Measurements from ENCODE around the gene NTM. TPM values are rescaled to one million over a fixed set of nuclear protein-coding genes. Genes with fewer than 3 reads are reported as not detected.

Gene NTM
- total RNA-seq, 6 donors from 2014 or later: 4.1 to 151 (median 115) TPM

DNA sequence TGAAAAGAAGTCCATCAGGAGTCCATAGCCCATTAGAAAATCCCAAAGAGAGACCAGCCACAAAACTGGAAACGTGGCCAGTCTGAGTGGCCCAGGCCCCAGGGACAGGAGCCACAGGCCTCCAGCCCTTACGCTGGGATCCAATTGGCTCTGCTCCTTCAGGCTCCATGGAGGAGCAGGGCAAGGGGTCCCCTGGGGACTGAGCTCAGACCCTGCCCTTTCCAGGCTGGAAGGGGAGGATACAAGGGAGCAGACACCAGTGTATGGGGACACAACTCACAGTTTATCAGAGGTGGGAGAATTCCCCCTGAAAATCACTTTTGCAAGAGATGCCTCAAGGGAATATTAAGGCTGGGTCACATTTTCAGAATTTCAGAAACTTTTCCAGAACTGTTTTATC, 227.5 kb downstream of the NTM start:
- TF ChIP-seq EP300 (IDR thresholded peaks at IDR 0.05) (no peak), POLR2AphosphoS5 (IDR thresholded peaks at IDR 0.05) (no peak)
- TF ChIP-seq, protein P1, sequence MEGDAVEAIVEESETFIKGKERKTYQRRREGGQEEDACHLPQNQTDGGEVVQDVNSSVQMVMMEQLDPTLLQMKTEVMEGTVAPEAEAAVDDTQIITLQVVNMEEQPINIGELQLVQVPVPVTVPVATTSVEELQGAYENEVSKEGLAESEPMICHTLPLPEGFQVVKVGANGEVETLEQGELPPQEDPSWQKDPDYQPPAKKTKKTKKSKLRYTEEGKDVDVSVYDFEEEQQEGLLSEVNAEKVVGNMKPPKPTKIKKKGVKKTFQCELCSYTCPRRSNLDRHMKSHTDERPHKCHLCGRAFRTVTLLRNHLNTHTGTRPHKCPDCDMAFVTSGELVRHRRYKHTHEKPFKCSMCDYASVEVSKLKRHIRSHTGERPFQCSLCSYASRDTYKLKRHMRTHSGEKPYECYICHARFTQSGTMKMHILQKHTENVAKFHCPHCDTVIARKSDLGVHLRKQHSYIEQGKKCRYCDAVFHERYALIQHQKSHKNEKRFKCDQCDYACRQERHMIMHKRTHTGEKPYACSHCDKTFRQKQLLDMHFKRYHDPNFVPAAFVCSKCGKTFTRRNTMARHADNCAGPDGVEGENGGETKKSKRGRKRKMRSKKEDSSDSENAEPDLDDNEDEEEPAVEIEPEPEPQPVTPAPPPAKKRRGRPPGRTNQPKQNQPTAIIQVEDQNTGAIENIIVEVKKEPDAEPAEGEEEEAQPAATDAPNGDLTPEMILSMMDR (IDR thresholded peaks at IDR 0.05): no peak
- Histone ChIP-seq H3K27me3 (no peaks in the 10 kb centered on the region), H3K4me3 (no peak overlapping the region), H3K36me3 (no peaks in the 10 kb centered on the region), H3K4me1 (no peaks in the 10 kb centered on the region), H3K9me3 (no peaks in the 10 kb centered on the region), H3K27ac (no peak overlapping the region)
- DNase-seq (peak in 1 of 2 donors; percentile 35), ATAC-seq (ENCODE audit: low FRiP score in 2 of 2) (no peak)
- WGBS, 2 donors: 0 to 50% methylated on average over 1 to 2 of the region's 2 CpGs

DNA sequence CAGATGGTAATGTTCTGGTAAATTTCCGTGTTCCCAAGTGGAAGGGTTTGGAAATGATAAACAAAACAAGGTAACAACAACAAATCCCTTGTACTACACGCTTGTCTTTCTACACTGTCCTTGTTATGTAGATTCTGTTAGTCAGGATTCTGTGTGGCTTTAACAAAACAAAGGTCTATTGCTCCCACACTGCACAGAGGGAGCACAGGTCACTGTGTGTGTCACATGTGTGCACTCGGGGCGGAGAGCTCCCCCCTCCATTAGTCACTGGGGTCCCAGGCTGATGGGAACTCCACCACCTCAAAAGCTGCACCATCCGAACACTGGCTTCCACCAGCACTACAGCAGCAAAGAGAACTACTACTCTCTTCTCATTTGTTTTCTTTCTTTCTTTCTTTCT, 227.9 kb downstream of the NTM start:
- no peaks in the 10 kb centered on the region for H3K4me1 ChIP-seq
- H3K36me3 ChIP-seq: no peaks in the 10 kb centered on the region
- no peak overlapping the region for H3K4me3 ChIP-seq
- no peaks in the 10 kb centered on the region for H3K9me3 ChIP-seq
- WGBS, 2 donors: 71 to 75% methylated on average over 5 of the region's 5 CpGs
- TF ChIP-seq POLR2AphosphoS5 (IDR thresholded peaks at IDR 0.05) (no peak), POLR2A (IDR thresholded peaks at IDR 0.05) (no peak), EP300 (IDR thresholded peaks at IDR 0.05) (no peak)
- TF ChIP-seq, protein P1 (IDR thresholded peaks at IDR 0.05): no peak
- ATAC-seq (ENCODE audit: low FRiP score in 2 of 2) (no peak), DNase-seq (no peak)
- no peaks in the 10 kb centered on the region for H3K27me3 ChIP-seq
- H3K27ac ChIP-seq: no peak overlapping the region

DNA sequence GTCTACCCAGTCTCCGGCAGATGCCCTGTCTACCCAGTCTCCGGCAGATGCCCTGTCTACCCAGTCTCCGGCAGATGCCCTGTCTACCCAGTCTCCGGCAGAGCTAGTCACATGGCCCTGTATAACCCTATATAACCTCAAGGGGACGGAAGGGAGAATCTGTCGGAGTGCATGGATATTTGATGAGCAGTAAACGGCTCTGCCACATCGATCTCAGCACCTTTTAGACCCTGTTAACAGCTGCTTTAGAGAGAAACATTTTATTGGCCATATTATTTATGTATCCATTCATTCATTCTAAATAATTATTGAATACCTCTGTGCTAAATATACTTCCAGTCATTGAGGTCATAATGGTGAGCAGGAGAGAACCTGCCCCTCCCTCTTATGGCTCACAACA, 228.9 kb downstream of the NTM start:
- Histone ChIP-seq H3K36me3 (no peaks in the 10 kb centered on the region), H3K9me3 (no peaks in the 10 kb centered on the region), H3K4me3 (no peak overlapping the region), H3K27me3 (no peaks in the 10 kb centered on the region), H3K4me1 (no peaks in the 10 kb centered on the region), H3K27ac (no peak overlapping the region)
- TF ChIP-seq POLR2AphosphoS5 (IDR thresholded peaks at IDR 0.05): no peak
- TF ChIP-seq, protein P1 (IDR thresholded peaks at IDR 0.05): no peak
- TF ChIP-seq EP300 (IDR thresholded peaks at IDR 0.05): no peak
- 79 to 89% methylated on average over 4 to 8 of the region's 8 CpGs for WGBS, 2 donors
- DNase-seq (no peak), ATAC-seq (ENCODE audit: low FRiP score in 2 of 2) (no peak)

DNA sequence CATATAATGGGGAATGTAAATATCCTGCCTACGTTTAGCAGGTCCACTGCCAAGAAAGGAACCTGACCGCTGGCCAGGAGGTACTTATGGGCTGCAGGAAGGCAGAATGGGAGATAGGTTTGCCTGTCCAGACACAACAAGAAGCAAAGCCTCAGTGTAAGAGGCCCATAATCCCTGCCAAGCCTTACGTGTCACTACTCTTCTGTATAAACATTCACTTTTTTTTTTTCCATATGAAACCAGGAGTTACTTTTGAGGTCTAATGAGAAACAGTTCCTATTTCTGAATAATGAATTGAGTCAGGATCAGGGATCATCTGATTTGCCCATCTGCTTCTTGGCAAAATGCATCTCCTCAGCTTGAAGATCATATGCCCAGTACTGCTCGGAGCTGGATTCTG, 230.2 kb downstream of the NTM start:
- Histone ChIP-seq H3K9me3 (no peaks in the 10 kb centered on the region), H3K27ac (no peak overlapping the region), H3K27me3 (no peaks in the 10 kb centered on the region), H3K36me3 (no peaks in the 10 kb centered on the region), H3K4me1 (no peaks in the 10 kb centered on the region), H3K4me3 (no peak overlapping the region)
- no peak for ATAC-seq (ENCODE audit: low FRiP score in 2 of 2)
- DNase-seq: no peak
- 47 to 49% methylated on average over 4 of the region's 4 CpGs for WGBS, 2 donors
- TF ChIP-seq POLR2AphosphoS5 (IDR thresholded peaks at IDR 0.05) (no peak), POLR2A (IDR thresholded peaks at IDR 0.05) (no peak), EP300 (IDR thresholded peaks at IDR 0.05) (no peak)
- TF ChIP-seq, protein P1 (IDR thresholded peaks at IDR 0.05): no peak

DNA sequence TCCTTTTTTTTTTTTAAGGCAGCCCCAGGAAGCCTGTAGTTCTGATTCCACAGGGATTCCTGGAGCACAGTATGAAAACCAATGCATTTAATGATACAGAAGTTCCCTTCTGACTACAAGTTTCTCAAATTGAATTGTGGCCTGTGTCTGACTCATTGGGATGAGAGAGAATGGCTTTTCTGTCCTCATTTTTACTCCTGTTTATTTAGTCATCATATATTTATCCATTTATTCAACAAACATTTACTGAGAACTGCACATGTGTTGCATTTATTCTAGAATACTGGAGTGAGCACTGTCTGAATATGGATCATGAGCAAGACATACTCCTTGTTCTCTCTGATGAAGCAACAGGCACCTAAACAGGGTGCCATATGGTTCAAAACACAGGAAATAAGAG, 231.2 kb downstream of the NTM start:
- Histone ChIP-seq H3K36me3 (no peaks in the 10 kb centered on the region), H3K9me3 (no peaks in the 10 kb centered on the region), H3K4me1 (no peaks in the 10 kb centered on the region), H3K27me3 (no peaks in the 10 kb centered on the region), H3K4me3 (no peak overlapping the region), H3K27ac (no peak overlapping the region)
- TF ChIP-seq, protein P1 (IDR thresholded peaks at IDR 0.05): no peak
- TF ChIP-seq POLR2AphosphoS5 (IDR thresholded peaks at IDR 0.05) (no peak), POLR2A (IDR thresholded peaks at IDR 0.05) (no peak), EP300 (IDR thresholded peaks at IDR 0.05) (no peak)
- ATAC-seq (ENCODE audit: low FRiP score in 2 of 2) (no peak), DNase-seq (no peak)
